RWPE2 (cell line): Measurements from ENCODE around the gene PSMD11.

Experiments
- ATAC-seq: fragments of 200-7000 bp; cut with Tn5 transposase; 3 replicates; pipeline ENCODE4 v1.9.1; 2021; ENCODE audit warnings: low read depth
- DNase-seq: peaks from one replicate; pipeline ENCODE4 v3.0.0-alpha.2; 2020; ENCODE audit warnings: low spot score
- H3K27ac ChIP-seq: fragments of 450-650 bp; 2 replicates; pipeline ENCODE4 v1.5.1; 2017; ENCODE audit warnings: mild to moderate bottlenecking; ENCODE audit not compliant: poor library complexity, severe bottlenecking
- H3K27me3 ChIP-seq: fragments of 250-450 bp; sonication (Bioruptor Pico); 2 replicates; pipeline ENCODE4 v1.5.1; 2021; ENCODE audit warnings: mild to moderate bottlenecking, moderate library complexity; ENCODE audit not compliant: insufficient read depth, poor library complexity, severe bottlenecking
- H3K36me3 ChIP-seq: fragments of 250-450 bp; sonication (Bioruptor Pico); 2 replicates; pipeline ENCODE4 v1.5.1; 2020; ENCODE audit warnings: low read depth, mild to moderate bottlenecking, moderate library complexity
- H3K4me1 ChIP-seq: fragments of 250-450 bp; sonication (Bioruptor Pico); 2 replicates; pipeline ENCODE4 v1.5.1; 2021; ENCODE audit warnings: mild to moderate bottlenecking, moderate library complexity; ENCODE audit not compliant: insufficient read depth, poor library complexity, severe bottlenecking
- H3K4me3 ChIP-seq: fragments of 250-450 bp; sonication (Bioruptor Pico); 2 replicates; pipeline ENCODE4 v1.5.1; 2021; ENCODE audit warnings: mild to moderate bottlenecking, moderate library complexity; ENCODE audit not compliant: severe bottlenecking
- H3K9me3 ChIP-seq: fragments of 250-450 bp; sonication (Bioruptor Pico); 2 replicates; pipeline ENCODE4 v1.5.1; 2021; ENCODE audit warnings: mild to moderate bottlenecking, moderate library complexity; ENCODE audit not compliant: severe bottlenecking
- CTCF ChIP-seq: fragments of 450-650 bp; IDR thresholded peaks from one replicate; pipeline ENCODE4 v1.5.1; 2017; ENCODE audit warnings: mild to moderate bottlenecking, moderate library complexity; ENCODE audit not compliant: poor library complexity, severe bottlenecking

The PSMD11 gene

GRCh38 chr17:32451879-32452278, 7.6 kb downstream of the PSMD11 start:
- no peak for ATAC-seq
- no peaks in the 10 kb centered on the region for H3K9me3 ChIP-seq
- no peak for TF ChIP-seq CTCF
- H3K36me3 ChIP-seq = peaks cover 91% of the 10 kb centered on the region
- no peaks in the 10 kb centered on the region for H3K27me3 ChIP-seq
- H3K4me1 ChIP-seq = no peaks in the 10 kb centered on the region
- DNase-seq = no peak
- H3K4me3 ChIP-seq = no peak overlapping the region
- no peak overlapping the region for H3K27ac ChIP-seq

GRCh38 chr17:32452281-32452680, 8.0 kb downstream of the PSMD11 start:
- H3K36me3 ChIP-seq = peaks cover 91% of the 10 kb centered on the region
- no peaks in the 10 kb centered on the region for H3K27me3 ChIP-seq
- no peak overlapping the region for H3K4me3 ChIP-seq
- ATAC-seq (no peak), DNase-seq (no peak)
- no peak for TF ChIP-seq CTCF
- no peaks in the 10 kb centered on the region for H3K4me1 ChIP-seq
- H3K27ac ChIP-seq = no peak overlapping the region
- no peaks in the 10 kb centered on the region for H3K9me3 ChIP-seq

GRCh38 chr17:32453370-32453769, 9.1 kb downstream of the PSMD11 start:
- Histone ChIP-seq H3K27me3 (no peaks in the 10 kb centered on the region), H3K9me3 (no peaks in the 10 kb centered on the region), H3K27ac (no peak overlapping the region), H3K4me1 (no peaks in the 10 kb centered on the region), H3K36me3 (peaks cover 91% of the 10 kb centered on the region), H3K4me3 (no peak overlapping the region)
- no peak for TF ChIP-seq CTCF
- ATAC-seq (no peak), DNase-seq (no peak)

- TF ChIP-seq CTCF = no peak
- Histone ChIP-seq H3K36me3 (peaks cover 79% of the 10 kb centered on the region), H3K27me3 (no peaks in the 10 kb centered on the region), H3K4me1 (no peaks in the 10 kb centered on the region), H3K4me3 (no peak overlapping the region), H3K9me3 (no peaks in the 10 kb centered on the region), H3K27ac (no peak overlapping the region)
- no peak; the same call in 2 of the 3 replicates for ATAC-seq
- DNase-seq = no peak
Observed at GRCh38 chr17:32458371-32458770, 14.1 kb downstream of the PSMD11 start.

- DNase-seq = no peak
- no peak for TF ChIP-seq CTCF
- ATAC-seq = no peak
- Histone ChIP-seq H3K27ac (no peak overlapping the region), H3K27me3 (no peaks in the 10 kb centered on the region), H3K4me3 (no peak overlapping the region), H3K9me3 (no peaks in the 10 kb centered on the region), H3K4me1 (no peaks in the 10 kb centered on the region), H3K36me3 (peaks cover 77% of the 10 kb centered on the region)
Observed at GRCh38 chr17:32460054-32460453, 15.7 kb downstream of the PSMD11 start.
